Prostate gland (tissue), 2 donors: ENCODE results near the gene PRSS27.

Source experiments
- CTCF ChIP-seq, 4 experiments: fragments of 200-600 bp in 2 of 4; fragments of 450-650 bp in 2 of 4; sonication (generic) in 2 of 4; IDR thresholded peaks; 1 replicate in 3 of 4; 2 replicates in 1 of 4; pipeline ENCODE4 v1.5.1; 2016 to 2019; ENCODE audit warnings: antibody characterized with exemption in 4 of 4, mild to moderate bottlenecking in 2 of 4, moderate library complexity in 2 of 4
- POLR2A ChIP-seq: fragments of 450-650 bp; IDR thresholded peaks from one replicate; pipeline ENCODE4 v1.6.1; 2016; ENCODE audit warnings: antibody characterized with exemption, mild to moderate bottlenecking
- POLR2AphosphoS5 ChIP-seq: sonication (generic); formaldehyde crosslinking; IDR thresholded peaks from one replicate; pipeline ENCODE4 v1.6.1; 2017; ENCODE audit warnings: antibody characterized with exemption

- no peak for TF ChIP-seq CTCF (IDR thresholded peaks at IDR 0.05)
- no peak for TF ChIP-seq POLR2A
- TF ChIP-seq POLR2AphosphoS5: no peak
These were observed 4.9 kb upstream of the PRSS27 start for GRCh38 chr16:2724816-2725348.
